KOPT-K1 (cell line): Measurements from ENCODE around the gene PCDH11X.
"Not testable (repeated sequence)": the region's sequence is repeated elsewhere in the genome, so short reads cannot be mapped to it uniquely, and the experiment has no call there.

ENCODE experiments used
- H3K27ac ChIP-seq: fragments of 200-600 bp; sonication (generic); 2 replicates; pipeline ENCODE4 v1.5.1; 2016; ENCODE audit warnings: antibody characterized with exemption, mild to moderate bottlenecking, low read depth, low read length; ENCODE audit not compliant: poor library complexity, severe bottlenecking
- H3K36me3 ChIP-seq: fragments of 200-600 bp; sonication (generic); 2 replicates; pipeline ENCODE4 v1.5.1; 2017; ENCODE audit warnings: antibody characterized with exemption, mild to moderate bottlenecking, low read length, moderate library complexity; ENCODE audit not compliant: insufficient read depth
- H3K9me3 ChIP-seq: fragments of 200-600 bp; sonication (generic); 2 replicates; pipeline ENCODE4 v1.5.1; 2017; ENCODE audit warnings: antibody characterized with exemption, low read length, mild to moderate bottlenecking; ENCODE audit not compliant: insufficient read depth, poor library complexity, severe bottlenecking

PCDH11X gene, protein sequence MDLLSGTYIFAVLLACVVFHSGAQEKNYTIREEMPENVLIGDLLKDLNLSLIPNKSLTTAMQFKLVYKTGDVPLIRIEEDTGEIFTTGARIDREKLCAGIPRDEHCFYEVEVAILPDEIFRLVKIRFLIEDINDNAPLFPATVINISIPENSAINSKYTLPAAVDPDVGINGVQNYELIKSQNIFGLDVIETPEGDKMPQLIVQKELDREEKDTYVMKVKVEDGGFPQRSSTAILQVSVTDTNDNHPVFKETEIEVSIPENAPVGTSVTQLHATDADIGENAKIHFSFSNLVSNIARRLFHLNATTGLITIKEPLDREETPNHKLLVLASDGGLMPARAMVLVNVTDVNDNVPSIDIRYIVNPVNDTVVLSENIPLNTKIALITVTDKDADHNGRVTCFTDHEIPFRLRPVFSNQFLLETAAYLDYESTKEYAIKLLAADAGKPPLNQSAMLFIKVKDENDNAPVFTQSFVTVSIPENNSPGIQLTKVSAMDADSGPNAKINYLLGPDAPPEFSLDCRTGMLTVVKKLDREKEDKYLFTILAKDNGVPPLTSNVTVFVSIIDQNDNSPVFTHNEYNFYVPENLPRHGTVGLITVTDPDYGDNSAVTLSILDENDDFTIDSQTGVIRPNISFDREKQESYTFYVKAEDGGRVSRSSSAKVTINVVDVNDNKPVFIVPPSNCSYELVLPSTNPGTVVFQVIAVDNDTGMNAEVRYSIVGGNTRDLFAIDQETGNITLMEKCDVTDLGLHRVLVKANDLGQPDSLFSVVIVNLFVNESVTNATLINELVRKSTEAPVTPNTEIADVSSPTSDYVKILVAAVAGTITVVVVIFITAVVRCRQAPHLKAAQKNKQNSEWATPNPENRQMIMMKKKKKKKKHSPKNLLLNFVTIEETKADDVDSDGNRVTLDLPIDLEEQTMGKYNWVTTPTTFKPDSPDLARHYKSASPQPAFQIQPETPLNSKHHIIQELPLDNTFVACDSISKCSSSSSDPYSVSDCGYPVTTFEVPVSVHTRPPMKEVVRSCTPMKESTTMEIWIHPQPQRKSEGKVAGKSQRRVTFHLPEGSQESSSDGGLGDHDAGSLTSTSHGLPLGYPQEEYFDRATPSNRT (N-terminal part only)

GRCh38 chrX:91779135-91779534 is at the start of gene PCDH11X:
TSS of gene PCDH11X (plus strand) at chrX:91779375. CDS start at chrX:91835505, 56,130 bp downstream.
- not testable (repeated sequence) for H3K36me3 ChIP-seq

GRCh38 chrX:91747446-91747845 is 31.7 kb upstream of the PCDH11X start:
- not testable (repeated sequence) for H3K36me3 ChIP-seq, H3K9me3 ChIP-seq, H3K27ac ChIP-seq

More at GRCh38 chrX:91779135-91779534, at the start of gene PCDH11X:
- H3K9me3 ChIP-seq, H3K27ac ChIP-seq: not testable (repeated sequence)

DNA sequence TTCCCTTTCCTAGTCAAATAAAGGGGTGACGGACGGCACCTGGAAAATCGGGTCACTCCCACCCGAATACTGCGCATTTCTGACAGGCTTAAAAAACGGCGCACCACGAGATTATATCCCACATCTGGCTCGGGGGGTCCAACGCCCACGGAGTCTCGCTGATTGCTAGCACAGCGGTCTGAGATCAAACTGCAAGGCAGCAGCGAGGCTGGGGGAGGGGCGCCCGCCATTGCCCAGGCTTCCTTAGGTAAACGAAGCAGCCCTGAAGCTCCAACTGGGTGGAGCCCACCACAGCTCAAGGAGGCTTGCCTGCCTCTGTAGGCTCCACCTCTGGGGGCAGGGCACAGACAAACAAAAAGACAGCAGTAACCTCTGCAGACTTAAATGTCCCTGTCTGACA is 26.2 kb upstream of the PCDH11X start:
- not testable (repeated sequence) for H3K27ac ChIP-seq, H3K9me3 ChIP-seq

GRCh38 chrX:91770619-91771488 is 8.3 kb upstream of the PCDH11X start:
- not testable (repeated sequence) for H3K36me3 ChIP-seq, H3K9me3 ChIP-seq, H3K27ac ChIP-seq

More for the DNA sequence above, 26.2 kb upstream of the PCDH11X start:
- H3K36me3 ChIP-seq = not testable (repeated sequence)

GRCh38 chrX:91773943-91774342 is 5.2 kb upstream of the PCDH11X start:
- H3K36me3 ChIP-seq, H3K27ac ChIP-seq, H3K9me3 ChIP-seq: not testable (repeated sequence)

- not testable (repeated sequence) for H3K27ac ChIP-seq, H3K36me3 ChIP-seq
Measured at GRCh38 chrX:91780008-91780407, 833 bp downstream of the PCDH11X start.

DNA sequence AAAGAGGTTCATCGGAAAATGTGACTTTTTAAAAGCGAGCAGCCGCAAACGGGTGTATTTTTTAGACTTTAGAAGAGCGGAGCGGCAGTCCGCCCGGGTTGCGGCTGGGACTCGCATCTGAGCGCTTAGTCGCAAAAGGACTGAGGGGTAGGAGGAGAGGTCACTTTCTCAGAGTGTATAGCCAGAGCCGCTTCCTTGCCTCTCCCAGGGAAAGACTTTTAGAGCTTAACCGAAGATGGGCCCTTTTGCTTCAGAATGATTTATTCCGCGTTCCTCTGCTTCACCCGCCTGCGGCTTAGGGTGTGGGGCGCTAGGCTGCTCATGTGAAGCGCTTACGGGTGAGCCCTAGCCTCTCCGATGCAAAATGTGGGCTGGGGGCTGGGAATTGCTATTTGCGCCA is 1.5 kb downstream of the PCDH11X start:
- H3K36me3 ChIP-seq, H3K27ac ChIP-seq, H3K9me3 ChIP-seq: not testable (repeated sequence)

More at GRCh38 chrX:91780008-91780407, 833 bp downstream of the PCDH11X start:
- not testable (repeated sequence) for H3K9me3 ChIP-seq

GRCh38 chrX:91781553-91782298 is 2.6 kb downstream of the PCDH11X start:
- H3K9me3 ChIP-seq, H3K27ac ChIP-seq, H3K36me3 ChIP-seq: not testable (repeated sequence)

DNA sequence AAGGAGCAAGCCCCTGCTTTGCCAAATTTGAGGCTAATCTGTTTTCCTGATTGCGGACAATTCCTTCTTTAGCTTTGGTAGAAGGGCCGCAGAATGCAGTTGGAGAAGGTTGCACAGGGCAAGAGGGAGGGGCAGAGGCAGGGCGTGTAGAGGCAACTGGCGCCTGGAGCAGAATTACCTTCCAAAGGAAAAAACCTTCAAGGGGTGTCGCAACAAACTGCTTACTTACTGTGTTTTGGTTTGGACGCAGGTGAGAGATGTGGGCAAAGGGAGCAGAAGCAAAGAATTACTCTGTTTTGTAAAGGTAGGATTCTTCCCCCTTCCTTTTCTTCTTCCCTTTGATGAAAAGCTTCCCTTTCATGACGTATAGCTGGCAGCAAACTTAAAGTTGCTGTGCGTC is 3.6 kb downstream of the PCDH11X start:
- not testable (repeated sequence) for H3K36me3 ChIP-seq, H3K27ac ChIP-seq, H3K9me3 ChIP-seq

DNA sequence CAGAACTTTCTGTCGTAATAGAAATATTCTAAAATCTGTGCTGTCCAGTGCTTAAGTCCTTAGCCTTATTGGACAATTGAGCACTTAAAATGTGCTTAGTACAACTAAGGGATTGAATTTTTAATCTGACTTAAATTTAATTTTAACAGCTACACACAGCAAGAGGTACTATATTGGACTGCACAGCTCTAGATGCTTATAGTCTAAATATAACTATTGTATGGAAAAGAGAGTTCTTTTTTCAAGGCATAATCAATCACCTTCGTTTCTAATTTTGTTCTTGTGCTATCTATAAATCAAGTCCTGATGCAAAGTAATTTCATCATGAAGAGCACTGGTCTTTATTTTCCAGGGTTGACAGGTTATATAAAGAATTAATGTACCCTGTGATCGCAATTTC is 38.4 kb downstream of the PCDH11X start:
- not testable (repeated sequence) for H3K36me3 ChIP-seq, H3K27ac ChIP-seq, H3K9me3 ChIP-seq

DNA sequence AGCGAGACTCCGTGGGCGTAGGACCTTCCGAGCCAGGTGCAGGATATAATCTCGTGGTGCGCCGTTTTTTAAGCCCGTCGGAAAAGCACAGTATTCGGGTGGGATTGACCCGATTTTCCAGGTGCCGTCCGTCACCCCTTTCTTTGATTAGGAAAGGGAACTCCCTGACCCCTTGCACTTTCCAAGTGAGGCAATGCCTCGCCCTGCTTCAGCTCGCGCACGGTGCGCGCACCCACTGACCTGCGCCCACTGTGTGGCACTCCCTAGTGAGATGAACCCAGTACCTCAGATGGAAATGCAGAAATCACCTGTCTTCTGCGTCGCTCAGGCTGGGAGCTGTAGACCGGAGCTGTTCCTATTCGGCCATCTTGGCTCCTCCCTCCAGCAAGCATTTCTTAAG is 46.1 kb downstream of the PCDH11X start:
- H3K9me3 ChIP-seq, H3K27ac ChIP-seq, H3K36me3 ChIP-seq: not testable (repeated sequence)
